ENCODE measurements around the gene USP47. TPM values are rescaled to one million over a fixed set of nuclear protein-coding genes. Genes with fewer than 3 reads are reported as not detected.

USP47 gene
- total and polyA plus RNA-seq, 2 experiments from 2014 or later = 16.3 to 36.7 TPM

- Mint-ChIP-seq H3K27me3 (ENCODE audit: insufficient read depth, low read depth, poor library complexity) (peaks cover 2% of the 10 kb centered on the region), H3K27ac (no peak overlapping the region), H3K9me3 (no peaks in the 10 kb centered on the region), H3K4me3 (no peak overlapping the region), H3K36me3 (ENCODE audit: low read depth) (peaks cover 10% of the 10 kb centered on the region; the same call in 2 of the 3 replicates), H3K4me1 (peaks cover 7% of the 10 kb centered on the region)
- Histone ChIP-seq H2AFZ (no peak overlapping the region), H3K27ac (ENCODE audit: low read depth) (no peak overlapping the region), H3K79me2 (replicated peaks; ENCODE audit: insufficient read depth) (no peaks in the 10 kb centered on the region), H3K36me3 (ENCODE audit: insufficient read depth) (no peaks in the 10 kb centered on the region), H3K4me1 (ENCODE audit: insufficient read depth) (no peaks in the 10 kb centered on the region), H3K4me2 (no peak overlapping the region), H3F3A (replicated peaks; ENCODE audit: low read depth) (no peaks in the 10 kb centered on the region), H3K27me3 (ENCODE audit: insufficient read depth) (no peaks in the 10 kb centered on the region), H3K4me3 (no peak overlapping the region), H4K20me1 (replicated peaks; ENCODE audit: insufficient read depth) (no peaks in the 10 kb centered on the region), H3K9me2 (ENCODE audit: insufficient read depth) (no peaks in the 10 kb centered on the region)
- DNase-seq (ENCODE audit: low spot score) = no peak
- ATAC-seq = no peak
- TF ChIP-seq NANOG (IDR thresholded peaks at IDR 0.05; ENCODE audit: borderline replicate concordance) = no peak
- TF ChIP-seq, protein P1, sequence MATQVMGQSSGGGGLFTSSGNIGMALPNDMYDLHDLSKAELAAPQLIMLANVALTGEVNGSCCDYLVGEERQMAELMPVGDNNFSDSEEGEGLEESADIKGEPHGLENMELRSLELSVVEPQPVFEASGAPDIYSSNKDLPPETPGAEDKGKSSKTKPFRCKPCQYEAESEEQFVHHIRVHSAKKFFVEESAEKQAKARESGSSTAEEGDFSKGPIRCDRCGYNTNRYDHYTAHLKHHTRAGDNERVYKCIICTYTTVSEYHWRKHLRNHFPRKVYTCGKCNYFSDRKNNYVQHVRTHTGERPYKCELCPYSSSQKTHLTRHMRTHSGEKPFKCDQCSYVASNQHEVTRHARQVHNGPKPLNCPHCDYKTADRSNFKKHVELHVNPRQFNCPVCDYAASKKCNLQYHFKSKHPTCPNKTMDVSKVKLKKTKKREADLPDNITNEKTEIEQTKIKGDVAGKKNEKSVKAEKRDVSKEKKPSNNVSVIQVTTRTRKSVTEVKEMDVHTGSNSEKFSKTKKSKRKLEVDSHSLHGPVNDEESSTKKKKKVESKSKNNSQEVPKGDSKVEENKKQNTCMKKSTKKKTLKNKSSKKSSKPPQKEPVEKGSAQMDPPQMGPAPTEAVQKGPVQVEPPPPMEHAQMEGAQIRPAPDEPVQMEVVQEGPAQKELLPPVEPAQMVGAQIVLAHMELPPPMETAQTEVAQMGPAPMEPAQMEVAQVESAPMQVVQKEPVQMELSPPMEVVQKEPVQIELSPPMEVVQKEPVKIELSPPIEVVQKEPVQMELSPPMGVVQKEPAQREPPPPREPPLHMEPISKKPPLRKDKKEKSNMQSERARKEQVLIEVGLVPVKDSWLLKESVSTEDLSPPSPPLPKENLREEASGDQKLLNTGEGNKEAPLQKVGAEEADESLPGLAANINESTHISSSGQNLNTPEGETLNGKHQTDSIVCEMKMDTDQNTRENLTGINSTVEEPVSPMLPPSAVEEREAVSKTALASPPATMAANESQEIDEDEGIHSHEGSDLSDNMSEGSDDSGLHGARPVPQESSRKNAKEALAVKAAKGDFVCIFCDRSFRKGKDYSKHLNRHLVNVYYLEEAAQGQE (IDR thresholded peaks at IDR 0.05; ENCODE audit: unreplicated experiment) = no peak
These were observed 100.9 kb downstream of the USP47 start for GRCh38 chr11:11942668-11943067.

- no peak overlapping the region for H3K4me2 ChIP-seq
- H3K4me3 ChIP-seq = no peak overlapping the region
- no peaks in the 10 kb centered on the region for H3K79me2 ChIP-seq (replicated peaks; ENCODE audit: insufficient read depth)
- Mint-ChIP-seq H3K27me3 (ENCODE audit: insufficient read depth, low read depth, poor library complexity) (peaks cover 2% of the 10 kb centered on the region), H3K27ac (no peak overlapping the region), H3K4me1 (peaks cover 7% of the 10 kb centered on the region), H3K4me3 (no peak overlapping the region), H3K36me3 (ENCODE audit: low read depth) (peaks cover 10% of the 10 kb centered on the region; the same call in 2 of the 3 replicates), H3K9me3 (no peaks in the 10 kb centered on the region)
- DNase-seq (ENCODE audit: low spot score) (no peak), ATAC-seq (no peak)
- no peak overlapping the region for H3K27ac ChIP-seq (ENCODE audit: low read depth)
- H4K20me1 ChIP-seq (replicated peaks; ENCODE audit: insufficient read depth) = no peaks in the 10 kb centered on the region
- no peak overlapping the region for H2AFZ ChIP-seq
- no peaks in the 10 kb centered on the region for H3F3A ChIP-seq (replicated peaks; ENCODE audit: low read depth)
- H3K36me3 ChIP-seq (ENCODE audit: insufficient read depth) = no peaks in the 10 kb centered on the region
- TF ChIP-seq EZH2 (IDR thresholded peaks at IDR 0.05; ENCODE audit: low read depth, unreplicated experiment) = no peak
- TF ChIP-seq, protein P2, sequence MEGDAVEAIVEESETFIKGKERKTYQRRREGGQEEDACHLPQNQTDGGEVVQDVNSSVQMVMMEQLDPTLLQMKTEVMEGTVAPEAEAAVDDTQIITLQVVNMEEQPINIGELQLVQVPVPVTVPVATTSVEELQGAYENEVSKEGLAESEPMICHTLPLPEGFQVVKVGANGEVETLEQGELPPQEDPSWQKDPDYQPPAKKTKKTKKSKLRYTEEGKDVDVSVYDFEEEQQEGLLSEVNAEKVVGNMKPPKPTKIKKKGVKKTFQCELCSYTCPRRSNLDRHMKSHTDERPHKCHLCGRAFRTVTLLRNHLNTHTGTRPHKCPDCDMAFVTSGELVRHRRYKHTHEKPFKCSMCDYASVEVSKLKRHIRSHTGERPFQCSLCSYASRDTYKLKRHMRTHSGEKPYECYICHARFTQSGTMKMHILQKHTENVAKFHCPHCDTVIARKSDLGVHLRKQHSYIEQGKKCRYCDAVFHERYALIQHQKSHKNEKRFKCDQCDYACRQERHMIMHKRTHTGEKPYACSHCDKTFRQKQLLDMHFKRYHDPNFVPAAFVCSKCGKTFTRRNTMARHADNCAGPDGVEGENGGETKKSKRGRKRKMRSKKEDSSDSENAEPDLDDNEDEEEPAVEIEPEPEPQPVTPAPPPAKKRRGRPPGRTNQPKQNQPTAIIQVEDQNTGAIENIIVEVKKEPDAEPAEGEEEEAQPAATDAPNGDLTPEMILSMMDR (conservative IDR thresholded peaks at IDR 0.05; ENCODE audit: low read depth in 2 of 2) = no peak
- TF ChIP-seq ETS1 (IDR thresholded peaks at IDR 0.05) = no peak
- no peak for TF ChIP-seq CREB1 (CRISPR knock-in tag; IDR thresholded peaks at IDR 0.05; ENCODE audit: low read depth)
- TF ChIP-seq, protein P3, sequence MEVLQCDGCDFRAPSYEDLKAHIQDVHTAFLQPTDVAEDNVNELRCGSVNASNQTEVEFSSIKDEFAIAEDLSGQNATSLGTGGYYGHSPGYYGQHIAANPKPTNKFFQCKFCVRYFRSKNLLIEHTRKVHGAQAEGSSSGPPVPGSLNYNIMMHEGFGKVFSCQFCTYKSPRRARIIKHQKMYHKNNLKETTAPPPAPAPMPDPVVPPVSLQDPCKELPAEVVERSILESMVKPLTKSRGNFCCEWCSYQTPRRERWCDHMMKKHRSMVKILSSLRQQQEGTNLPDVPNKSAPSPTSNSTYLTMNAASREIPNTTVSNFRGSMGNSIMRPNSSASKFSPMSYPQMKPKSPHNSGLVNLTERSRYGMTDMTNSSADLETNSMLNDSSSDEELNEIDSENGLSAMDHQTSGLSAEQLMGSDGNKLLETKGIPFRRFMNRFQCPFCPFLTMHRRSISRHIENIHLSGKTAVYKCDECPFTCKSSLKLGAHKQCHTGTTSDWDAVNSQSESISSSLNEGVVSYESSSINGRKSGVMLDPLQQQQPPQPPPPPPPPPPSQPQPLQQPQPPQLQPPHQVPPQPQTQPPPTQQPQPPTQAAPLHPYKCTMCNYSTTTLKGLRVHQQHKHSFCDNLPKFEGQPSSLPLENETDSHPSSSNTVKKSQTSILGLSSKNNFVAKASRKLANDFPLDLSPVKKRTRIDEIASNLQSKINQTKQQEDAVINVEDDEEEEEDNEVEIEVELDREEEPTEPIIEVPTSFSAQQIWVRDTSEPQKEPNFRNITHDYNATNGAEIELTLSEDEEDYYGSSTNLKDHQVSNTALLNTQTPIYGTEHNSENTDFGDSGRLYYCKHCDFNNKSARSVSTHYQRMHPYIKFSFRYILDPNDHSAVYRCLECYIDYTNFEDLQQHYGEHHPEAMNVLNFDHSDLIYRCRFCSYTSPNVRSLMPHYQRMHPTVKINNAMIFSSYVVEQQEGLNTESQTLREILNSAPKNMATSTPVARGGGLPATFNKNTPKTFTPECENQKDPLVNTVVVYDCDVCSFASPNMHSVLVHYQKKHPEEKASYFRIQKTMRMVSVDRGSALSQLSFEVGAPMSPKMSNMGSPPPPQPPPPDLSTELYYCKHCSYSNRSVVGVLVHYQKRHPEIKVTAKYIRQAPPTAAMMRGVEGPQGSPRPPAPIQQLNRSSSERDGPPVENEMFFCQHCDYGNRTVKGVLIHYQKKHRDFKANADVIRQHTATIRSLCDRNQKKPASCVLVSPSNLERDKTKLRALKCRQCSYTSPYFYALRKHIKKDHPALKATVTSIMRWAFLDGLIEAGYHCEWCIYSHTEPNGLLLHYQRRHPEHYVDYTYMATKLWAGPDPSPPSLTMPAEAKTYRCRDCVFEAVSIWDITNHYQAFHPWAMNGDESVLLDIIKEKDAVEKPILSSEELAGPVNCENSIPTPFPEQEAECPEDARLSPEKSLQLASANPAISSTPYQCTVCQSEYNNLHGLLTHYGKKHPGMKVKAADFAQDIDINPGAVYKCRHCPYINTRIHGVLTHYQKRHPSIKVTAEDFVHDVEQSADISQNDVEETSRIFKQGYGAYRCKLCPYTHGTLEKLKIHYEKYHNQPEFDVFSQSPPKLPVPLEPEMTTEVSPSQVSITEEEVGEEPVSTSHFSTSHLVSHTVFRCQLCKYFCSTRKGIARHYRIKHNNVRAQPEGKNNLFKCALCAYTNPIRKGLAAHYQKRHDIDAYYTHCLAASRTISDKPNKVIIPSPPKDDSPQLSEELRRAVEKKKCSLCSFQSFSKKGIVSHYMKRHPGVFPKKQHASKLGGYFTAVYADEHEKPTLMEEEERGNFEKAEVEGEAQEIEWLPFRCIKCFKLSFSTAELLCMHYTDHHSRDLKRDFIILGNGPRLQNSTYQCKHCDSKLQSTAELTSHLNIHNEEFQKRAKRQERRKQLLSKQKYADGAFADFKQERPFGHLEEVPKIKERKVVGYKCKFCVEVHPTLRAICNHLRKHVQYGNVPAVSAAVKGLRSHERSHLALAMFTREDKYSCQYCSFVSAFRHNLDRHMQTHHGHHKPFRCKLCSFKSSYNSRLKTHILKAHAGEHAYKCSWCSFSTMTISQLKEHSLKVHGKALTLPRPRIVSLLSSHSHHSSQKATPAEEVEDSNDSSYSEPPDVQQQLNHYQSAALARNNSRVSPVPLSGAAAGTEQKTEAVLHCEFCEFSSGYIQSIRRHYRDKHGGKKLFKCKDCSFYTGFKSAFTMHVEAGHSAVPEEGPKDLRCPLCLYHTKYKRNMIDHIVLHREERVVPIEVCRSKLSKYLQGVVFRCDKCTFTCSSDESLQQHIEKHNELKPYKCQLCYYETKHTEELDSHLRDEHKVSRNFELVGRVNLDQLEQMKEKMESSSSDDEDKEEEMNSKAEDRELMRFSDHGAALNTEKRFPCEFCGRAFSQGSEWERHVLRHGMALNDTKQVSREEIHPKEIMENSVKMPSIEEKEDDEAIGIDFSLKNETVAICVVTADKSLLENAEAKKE (CRISPR knock-in tag; IDR thresholded peaks at IDR 0.05) = no peak
- TF ChIP-seq EZH2phosphoT487 (IDR thresholded peaks at IDR 0.05; ENCODE audit: unreplicated experiment) = no peak
- no peak for TF ChIP-seq STAT1 (IDR thresholded peaks at IDR 0.05; ENCODE audit: unreplicated experiment)
- no peak for TF ChIP-seq ZNF114 (CRISPR knock-in tag; IDR thresholded peaks at IDR 0.05)
- TF ChIP-seq NANOG (IDR thresholded peaks at IDR 0.05; ENCODE audit: borderline replicate concordance) = no peak
- no peaks in the 10 kb centered on the region for H3K4me1 ChIP-seq (ENCODE audit: insufficient read depth)
- H3K9me2 ChIP-seq (ENCODE audit: insufficient read depth) = no peaks in the 10 kb centered on the region
- H3K27me3 ChIP-seq (ENCODE audit: insufficient read depth) = no peaks in the 10 kb centered on the region
These were observed 102.7 kb downstream of the USP47 start for GRCh38 chr11:11944444-11944843.
